CD4-positive, alpha-beta T cell treated with Interleukin-21 for 1 hour (primary cell): ENCODE measurements around the gene EYA2.

Experiments used
- DNase-seq: peaks from one replicate; pipeline ENCODE4 v3.0.0-alpha.2; 2020

Gene EYA2

GRCh38 chr20:47122560-47122959 lies 227.9 kb downstream of the EYA2 start:
- no peak for DNase-seq

DNA sequence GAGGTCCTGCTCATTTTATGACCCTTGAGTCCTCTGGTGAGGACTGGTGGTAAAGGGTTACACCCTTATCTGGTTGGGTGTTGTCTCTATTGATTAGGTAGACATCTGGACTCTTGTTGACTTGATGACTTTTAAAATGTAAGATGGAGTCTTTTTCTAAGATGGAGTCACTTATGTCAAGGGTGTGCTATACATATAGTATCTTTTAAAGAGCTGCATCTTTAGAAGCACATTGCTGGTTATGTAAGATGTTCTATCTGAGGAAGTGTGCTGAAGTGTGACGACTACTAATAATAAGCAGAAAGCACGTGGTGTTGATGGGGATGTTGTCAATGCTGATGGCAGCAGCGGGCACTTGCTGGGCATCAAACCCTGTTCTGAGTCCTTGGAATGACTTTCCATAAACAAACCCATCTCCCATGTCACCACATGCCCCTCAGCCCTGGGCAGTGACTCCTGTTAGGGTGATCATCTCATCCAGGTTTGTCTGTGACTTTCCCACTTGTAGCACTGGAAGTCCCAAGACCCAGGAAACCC lies 229.6 kb downstream of the EYA2 start:
- DNase-seq = no peak

DNA sequence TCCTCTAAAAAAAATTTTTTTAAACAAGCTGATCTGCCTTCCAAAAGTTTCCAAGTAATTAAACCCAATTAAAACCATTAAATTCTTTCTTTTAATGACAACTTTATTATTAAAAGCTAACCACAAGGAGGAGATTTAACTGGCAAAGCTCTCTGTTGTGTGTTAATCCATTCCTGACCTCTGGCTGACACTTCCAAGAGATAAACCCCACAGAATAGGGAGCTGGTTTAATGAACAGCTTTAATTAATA lies 230.8 kb downstream of the EYA2 start:
- DNase-seq = no peak

- no peak for DNase-seq
These were observed 231.3 kb downstream of the EYA2 start for GRCh38 chr20:47125758-47126591.

DNA sequence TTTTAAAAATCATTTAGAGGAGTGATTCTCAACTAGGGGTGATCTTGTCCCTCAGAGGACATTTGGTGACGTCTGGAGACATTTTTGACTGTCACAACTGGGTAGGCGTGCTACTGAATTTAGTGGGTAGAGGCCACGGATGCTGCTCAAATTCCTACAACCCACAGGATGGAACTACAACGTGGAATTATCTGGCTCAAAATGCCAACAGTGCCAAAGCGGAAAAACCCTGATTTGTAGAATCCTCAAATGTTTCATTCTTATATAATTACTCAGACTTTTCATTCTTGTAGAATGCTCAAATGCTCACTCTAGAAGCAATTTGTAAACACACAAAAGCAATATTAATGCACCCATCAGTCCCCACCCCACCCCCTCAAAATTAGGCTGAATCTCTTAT lies 232.1 kb downstream of the EYA2 start:
- DNase-seq = no peak

DNA sequence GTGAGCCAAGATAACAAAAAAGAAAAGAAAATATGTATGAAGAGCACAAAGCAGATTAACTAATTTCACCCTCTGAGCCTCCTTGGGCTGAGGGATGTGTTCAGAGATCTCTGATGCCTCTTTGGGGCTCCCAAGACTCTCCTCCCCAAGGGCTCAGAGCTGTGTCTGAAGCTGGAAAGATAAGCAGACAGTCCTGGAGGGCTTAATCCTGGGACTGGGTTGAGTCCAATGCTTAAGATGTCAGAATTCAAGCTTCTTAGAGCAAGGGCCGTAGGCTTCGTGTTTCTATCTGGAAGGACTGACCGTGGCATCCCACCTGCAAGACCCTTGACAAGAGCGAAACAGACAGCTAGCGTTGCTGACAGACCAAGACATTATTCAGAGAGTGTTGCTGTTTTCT lies 232.9 kb downstream of the EYA2 start:
- DNase-seq = no peak

DNA sequence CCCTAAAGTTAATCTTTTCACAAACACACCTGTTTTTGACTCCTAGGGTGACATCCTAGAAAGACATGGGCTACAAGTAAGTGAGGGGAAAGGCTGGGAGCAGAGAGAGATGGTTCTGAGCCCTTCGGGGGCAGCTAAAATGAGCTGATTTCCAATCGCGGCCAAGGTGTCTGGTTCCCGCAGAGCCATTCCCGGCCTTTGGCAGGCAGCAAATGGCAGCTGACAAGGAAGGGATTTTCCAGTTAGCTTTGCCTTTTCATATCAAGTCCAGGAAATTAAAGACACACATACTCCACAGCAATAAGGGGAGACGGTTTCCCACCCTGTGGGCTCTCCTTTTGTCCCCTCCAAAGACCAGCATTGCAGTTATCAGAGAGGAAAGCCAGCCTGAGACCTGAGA lies 233.4 kb downstream of the EYA2 start:
- DNase-seq = no peak

- no peak for DNase-seq
These were observed 234.7 kb downstream of the EYA2 start for GRCh38 chr20:47129306-47129705.

GRCh38 chr20:47133809-47134456 lies 239.3 kb downstream of the EYA2 start:
- no peak for DNase-seq

DNA sequence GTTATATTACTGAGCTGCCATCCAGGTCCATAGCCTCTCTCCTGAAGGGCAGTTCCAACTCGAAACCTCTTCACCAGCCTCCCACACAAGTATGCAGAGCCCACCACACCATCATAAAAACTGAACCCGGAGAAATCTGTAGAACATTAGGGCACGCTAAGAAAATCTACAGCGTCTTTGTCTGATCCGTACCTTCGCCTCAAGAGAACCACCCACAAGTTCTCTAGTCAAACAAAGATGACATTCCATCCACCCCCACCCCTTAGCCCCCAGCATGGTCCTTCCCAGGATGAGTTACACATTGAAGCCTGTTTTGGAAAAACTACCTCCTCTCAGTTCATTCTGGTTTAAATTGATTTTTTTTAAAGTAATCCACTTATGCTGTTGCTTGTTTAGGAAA lies 242.1 kb downstream of the EYA2 start:
- no peak for DNase-seq

- DNase-seq = no peak
These were observed 242.7 kb downstream of the EYA2 start for GRCh38 chr20:47137231-47137870.

DNA sequence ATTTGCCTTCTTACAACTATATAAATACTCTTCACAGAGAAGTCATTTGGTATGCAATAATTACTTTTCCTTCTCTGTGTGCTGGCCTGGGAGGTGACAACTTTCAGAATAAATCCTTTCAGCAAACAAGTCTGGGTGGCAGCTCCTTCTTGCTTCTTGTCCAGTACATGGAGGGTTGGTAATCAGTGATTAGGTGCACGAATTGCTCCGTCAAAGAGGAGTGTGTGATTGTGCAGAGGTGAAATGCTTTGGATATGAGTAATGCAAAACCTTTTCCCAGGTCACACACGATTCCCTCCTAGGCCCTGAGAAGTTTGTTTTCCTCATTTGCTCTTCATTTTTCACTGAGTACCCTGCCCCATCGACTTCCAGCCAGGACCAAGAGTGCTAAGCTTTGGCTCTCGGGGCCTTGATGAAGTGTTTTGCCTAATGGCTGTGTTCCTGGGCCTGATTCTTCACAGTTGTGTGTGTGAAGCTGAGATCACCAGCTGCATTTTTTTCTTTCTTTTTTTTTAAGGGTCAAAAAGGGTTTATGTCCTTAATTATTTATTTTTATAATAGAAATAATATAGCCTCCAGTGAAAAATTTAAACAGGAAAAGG lies 245.4 kb downstream of the EYA2 start:
- DNase-seq = no peak

- no peak for DNase-seq
These were observed 246.8 kb downstream of the EYA2 start for GRCh38 chr20:47141350-47141921.

- DNase-seq = no peak
These were observed 247.5 kb downstream of the EYA2 start for GRCh38 chr20:47141941-47142773.

DNA sequence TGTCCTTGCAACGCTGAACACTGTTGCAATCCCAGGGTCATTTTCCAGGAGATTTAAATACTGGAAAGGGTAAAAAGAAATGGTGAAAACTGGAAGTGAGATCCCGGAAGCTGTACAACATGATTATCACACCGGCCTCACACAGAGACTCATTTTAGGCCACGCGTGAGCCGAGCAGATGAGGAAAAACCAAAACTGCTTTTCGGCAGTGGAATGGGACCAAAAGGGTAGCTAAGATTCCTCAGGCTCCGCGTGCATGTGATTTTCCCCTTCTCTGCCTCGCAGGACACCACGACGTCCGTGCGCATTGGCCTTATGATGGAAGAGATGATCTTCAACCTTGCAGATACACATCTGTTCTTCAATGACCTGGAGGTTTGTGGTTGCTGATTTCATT lies 248.1 kb downstream of the EYA2 start:
- no peak for DNase-seq

GRCh38 chr20:47143657-47144056 lies 249.0 kb downstream of the EYA2 start:
- no peak for DNase-seq

- no peak for DNase-seq
These were observed 249.8 kb downstream of the EYA2 start for GRCh38 chr20:47144463-47144862.

DNA sequence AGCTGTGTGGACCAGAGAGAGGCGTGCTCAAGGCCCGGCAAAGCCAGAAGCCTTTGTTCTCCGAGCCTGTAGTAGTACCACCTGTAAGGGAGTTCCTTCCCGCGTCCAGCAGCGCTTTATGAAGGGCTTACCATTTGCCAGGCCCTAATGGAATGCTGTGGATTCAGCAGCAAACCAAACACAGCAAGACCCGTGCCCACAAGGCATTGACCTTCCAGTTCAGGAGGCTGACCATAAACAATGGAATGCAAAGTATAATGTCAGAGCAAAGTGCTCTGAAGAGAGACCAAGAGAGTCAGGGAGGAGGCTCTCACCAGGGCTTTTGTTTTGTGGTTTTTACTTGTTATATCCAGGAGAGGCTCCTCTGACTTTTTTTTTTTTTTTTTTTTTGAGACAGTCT lies 252.0 kb downstream of the EYA2 start:
- DNase-seq = no peak

DNA sequence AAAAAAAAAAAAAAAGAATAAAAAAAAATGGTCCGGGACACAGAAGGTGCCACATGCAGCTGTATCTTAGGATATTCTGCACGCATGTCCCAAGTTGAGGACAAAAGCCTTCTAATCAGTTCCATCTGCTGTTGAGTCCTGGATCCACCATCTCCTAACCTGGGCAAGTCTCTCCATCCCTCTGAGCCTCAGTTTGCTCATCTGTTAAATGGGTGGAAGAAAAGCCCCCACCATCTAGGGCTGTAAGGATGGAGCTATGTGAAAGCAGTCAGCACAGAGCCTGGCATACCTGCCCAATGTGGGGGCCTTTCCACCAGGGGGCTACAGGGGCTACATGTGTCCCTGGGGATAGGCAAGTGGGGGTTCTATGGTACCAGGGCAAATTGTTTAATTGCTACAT lies 253.4 kb downstream of the EYA2 start:
- DNase-seq = no peak

- DNase-seq = no peak
These were observed 255.3 kb downstream of the EYA2 start for GRCh38 chr20:47149939-47150338.

- DNase-seq = peak; percentile 30
These were observed 255.9 kb downstream of the EYA2 start for GRCh38 chr20:47150403-47151152.

DNA sequence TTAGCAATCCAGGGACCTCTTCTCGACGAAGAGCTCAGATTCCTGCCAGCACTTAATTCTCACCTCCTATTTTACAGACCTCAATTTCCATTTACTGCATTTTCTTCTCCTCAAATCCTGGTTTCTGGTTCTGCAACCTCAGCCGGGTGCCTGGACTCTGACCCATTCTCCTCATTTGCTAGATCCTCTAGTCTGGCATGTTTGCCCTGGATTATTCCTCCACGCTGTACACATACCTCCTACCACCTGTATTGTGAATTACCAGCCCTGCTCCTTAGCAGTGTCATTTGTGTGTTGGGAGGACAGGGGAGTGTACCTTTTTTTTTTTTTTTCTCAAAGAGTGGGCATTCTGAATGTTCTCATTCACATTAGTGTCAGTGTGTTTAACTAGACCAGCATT lies 257.4 kb downstream of the EYA2 start:
- DNase-seq = no peak
